Stimulated activated CD4-positive, alpha-beta T cell treated with anti-CD3 and anti-CD28 coated beads, TNF-alpha, amount 100 ng/mL, for 24 hours (primary cell): Measurements from ENCODE around the gene GMPPA.

Experiments used
- DNase-seq, 3 experiments: peaks; one replicate each; pipeline ENCODE4 v3.0.0-alpha.2; 2020; ENCODE audit warnings: low read depth in 3 of 3

Gene GMPPA

GRCh38 chr2:219521066-219521880 is 22.6 kb downstream of the GMPPA start:
- DNase-seq = no peak

DNA sequence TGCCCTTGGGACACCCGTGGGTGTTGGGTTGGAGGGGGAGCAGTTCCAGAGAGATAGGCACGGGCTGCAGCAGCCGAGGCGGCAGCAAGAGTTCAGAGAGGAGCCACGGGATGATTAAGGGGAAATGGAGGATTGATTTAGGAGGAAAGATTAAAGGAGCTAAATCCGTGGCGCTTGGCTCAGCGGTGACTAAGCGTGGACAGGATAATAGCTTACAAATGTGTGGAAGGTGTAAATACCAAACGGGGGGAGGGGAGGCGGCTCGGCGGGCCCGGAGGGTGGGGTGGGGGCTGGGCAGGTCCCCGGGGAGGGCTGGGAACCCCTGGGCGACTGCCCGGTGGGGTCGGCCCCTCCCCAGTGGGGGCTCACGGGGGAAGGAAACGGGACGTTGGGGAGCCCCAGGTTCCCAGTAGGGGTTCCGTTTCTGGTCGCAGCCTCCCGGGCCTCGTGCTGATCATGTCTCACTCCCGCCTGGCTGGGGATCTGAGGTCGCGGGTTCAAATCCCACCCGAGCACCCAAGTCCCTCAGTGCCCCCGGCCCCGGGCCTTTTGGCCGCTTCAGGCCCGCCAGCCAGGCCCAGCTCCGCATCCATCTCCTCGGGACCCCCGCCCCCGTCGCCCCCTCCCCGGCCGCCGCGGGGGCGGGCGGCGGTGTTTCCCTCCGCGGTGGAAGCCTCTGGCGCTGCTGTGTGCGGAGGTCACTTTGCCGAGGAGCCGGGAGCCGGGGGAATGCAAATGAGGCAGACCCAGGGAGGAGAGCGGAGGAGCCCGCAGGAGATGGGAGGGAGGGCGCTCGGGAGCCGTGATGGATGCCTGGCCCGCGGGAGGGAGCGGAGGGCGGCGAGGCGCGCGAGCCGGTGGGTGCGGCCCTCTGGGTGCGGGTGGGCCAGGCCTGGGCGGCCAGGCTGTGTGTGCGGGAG is 23.7 kb downstream of the GMPPA start:
- no peak for DNase-seq

- no peak for DNase-seq
These were observed 24.5 kb downstream of the GMPPA start for GRCh38 chr2:219523031-219523671.

GRCh38 chr2:219524817-219525216 is 26.1 kb downstream of the GMPPA start:
- DNase-seq = no peak

- no peak for DNase-seq
These were observed 27.0 kb downstream of the GMPPA start for GRCh38 chr2:219525533-219526232.

DNA sequence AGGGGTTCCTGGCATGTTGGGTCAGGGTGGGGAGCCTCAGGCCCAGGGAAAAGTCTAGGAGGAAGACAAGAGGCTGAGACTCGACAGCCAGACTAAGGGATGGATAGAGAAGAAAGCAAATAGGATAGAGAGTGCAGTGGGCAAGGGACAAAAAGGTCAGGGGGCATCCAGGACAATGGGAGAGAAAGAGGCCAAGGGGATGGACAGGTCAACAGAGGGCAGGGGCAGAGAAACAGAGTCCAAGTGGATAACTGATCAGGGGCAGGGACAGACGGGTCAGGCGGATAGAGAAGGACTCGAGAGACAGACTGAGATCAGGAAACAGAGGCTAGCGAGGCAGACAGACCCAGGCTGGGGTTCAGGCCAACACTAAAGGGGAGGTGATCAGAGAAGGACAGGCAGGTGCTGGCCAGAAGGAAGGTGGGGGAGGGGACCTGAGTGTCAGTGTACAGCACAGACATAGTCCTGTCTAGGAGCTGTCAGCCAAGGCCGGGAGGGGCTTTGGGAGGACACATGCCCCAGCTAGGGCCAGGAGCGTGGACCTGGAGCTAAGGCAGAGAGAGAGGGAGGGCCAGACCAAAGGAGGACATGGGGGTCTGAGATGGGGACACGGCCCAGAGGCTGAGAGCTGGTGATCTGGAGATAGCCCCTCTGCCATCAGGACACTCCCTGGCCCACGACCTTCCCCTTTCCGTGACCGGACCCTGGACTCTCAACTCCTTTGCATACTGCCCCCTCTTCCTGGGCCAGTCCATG is 27.8 kb downstream of the GMPPA start:
- DNase-seq = no peak

DNA sequence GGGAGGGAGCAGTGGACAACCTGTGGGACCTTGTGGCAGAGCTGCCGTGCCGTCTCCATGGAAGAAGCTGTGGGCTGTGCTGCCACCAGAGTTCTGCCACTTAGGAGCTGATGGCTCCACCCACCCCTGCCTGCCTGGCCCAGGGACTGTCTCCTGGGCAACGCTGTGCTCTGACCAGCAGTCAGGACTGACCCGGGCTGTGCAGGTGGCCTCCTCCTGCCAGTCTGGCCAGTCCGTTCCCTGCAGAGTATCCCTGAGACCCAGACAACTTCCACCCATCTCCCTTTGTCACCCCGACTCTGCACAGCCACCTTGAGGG is 28.3 kb downstream of the GMPPA start:
- DNase-seq = no peak

DNA sequence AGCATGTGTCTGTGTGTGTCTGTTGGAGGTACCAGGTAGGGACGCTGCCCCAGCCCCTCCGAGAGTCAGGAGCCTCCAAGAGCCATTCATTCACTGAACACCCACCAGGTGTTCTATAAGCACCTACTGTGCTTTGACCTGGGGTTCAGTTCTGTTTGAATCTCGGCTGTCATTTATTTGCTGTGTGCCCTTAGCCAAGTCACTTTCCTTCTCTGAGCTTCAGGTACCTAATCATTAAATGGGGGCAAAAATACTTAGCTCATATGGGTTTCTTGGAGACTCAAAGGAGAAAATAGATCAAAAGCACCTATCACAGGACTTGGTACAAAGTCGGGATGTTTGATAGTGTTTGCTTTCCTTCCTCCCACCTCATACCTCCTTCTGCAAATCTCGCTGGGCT is 28.8 kb downstream of the GMPPA start:
- no peak for DNase-seq

DNA sequence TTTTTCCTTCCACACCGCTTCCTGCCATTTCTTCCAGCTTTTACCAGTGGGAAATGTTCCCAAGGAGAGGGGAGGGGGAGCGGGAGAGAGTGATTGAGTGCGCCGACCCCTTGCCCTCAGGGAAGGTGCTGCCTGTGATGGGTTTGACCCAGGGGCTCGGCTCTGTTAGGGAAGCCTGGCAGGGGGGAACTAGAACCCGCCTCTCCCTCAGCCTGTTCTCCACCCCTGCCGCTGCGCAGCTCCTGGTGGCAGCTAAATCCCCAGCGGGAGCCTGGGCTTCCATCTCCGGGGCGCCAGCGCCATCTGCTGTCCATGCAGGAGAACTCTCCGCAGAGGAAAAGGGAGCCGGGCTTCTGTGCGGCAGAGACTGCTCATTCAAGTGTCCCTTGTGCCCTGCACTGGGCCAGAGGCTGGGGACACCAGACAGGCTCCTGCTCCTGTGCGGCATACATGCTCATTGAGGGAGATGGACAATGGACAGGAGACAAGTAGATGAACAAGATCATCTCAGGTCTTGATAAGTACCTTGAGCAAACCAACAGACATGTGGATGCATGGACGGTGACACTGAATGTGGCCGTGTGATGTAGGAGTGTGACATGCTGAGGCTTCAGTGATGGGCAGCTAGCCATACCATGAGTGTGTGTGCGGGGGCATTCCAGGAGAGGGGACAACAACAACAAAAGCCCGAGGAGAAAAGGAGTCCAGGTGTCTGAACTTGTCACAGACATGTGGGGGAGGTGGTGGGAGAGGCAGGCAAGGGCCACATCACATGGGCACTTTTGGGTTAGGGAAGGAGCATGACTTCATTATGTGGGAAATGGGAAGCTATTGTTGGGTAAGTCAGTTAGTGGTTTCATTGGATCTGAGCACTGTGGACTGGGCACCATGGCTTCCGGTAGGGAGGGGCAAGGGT is 31.6 kb downstream of the GMPPA start:
- DNase-seq = peak; percentile 79 to 83 (median 83)

DNA sequence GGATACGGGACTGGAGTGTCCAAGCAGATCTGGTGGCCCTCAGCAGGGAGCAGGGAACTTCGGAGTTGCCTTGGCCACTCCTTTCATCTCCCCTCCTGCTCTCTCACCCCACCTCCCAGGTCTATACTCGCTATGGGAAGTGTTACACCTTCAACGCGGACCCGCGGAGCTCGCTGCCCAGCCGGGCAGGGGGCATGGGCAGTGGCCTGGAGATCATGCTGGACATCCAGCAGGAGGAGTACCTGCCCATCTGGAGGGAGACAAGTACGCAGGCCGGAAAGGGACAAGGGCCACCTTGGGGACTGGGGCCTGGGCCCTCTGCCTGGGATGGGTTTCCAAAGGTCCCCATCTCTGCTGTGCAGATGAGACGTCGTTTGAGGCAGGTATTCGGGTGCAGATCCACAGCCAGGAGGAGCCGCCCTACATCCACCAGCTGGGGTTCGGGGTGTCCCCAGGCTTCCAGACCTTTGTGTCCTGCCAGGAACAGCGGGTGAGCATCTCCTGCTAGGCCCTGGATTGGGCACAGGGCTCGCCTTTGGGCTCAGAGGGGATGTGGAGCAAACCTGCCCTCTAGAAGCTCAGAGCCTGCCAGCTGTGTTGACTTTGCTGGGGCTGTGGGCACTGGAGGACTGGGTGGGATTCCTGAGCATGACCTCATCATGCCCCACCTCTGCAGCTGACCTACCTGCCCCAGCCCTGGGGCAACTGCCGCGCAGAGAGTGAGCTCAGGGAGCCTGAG is 33.1 kb downstream of the GMPPA start:
- DNase-seq = no peak

GRCh38 chr2:219532378-219532649 is 33.6 kb downstream of the GMPPA start:
- no peak for DNase-seq

GRCh38 chr2:219533930-219534661 is 35.4 kb downstream of the GMPPA start:
- DNase-seq = no peak

DNA sequence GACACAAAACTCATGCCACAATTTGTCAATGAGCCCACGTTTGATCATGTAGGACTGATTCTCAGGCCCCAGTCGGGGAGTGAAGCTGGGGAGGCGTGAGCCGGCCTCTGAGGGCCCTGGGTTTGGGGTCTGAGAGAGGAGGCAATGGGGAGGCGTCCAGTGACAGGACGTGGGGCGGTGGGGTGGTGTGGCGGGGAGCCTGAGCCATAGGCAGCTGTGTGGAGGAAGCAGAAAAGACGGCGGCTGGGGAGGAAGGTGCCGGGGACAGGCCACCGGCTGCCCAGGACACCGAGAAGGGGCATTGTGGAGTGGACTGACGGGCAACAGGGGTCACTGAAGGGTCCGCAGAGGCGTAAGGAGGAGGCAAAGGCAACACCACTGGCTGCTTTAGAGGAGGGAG is 37.7 kb downstream of the GMPPA start:
- no peak for DNase-seq

DNA sequence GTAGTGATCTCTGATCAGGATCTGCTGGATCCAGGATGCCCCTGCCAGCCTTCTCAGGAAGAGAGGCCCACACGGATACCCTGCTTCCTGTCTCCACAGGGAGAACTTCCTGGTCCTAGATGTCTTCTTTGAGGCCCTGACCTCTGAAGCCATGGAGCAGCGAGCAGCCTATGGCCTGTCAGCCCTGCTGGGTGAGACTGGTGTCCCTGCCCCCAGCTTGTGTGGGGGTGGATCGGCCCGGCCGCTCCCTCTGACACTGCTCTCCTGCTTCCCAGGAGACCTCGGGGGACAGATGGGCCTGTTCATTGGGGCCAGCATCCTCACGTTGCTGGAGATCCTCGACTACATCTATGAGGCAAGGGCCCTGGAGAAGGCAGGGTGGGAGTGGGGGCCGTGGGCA is 38.3 kb downstream of the GMPPA start:
- DNase-seq = no peak

- no peak for DNase-seq
These were observed 39.2 kb downstream of the GMPPA start for GRCh38 chr2:219537657-219538488.

GRCh38 chr2:219538504-219538951 is 39.8 kb downstream of the GMPPA start:
- DNase-seq = no peak

GRCh38 chr2:219538956-219539788 is 40.5 kb downstream of the GMPPA start:
- no peak for DNase-seq
